ENCODE data around the gene RPL18A. TPM values are rescaled to one million over a fixed set of nuclear protein-coding genes. Genes with fewer than 3 reads are reported as not detected.

RPL18A gene
- total and polyA plus RNA-seq, 10 of the 15 experiments (the other 5 are each of a cell fraction or from before 2014, with no cell fraction given): 1,181 to 3,774 (median 2,300) TPM

- TF ChIP-seq HSF1 (IDR thresholded peaks at IDR 0.05; ENCODE audit: low read depth, low read length) (no peak), IKZF1 (conservative IDR thresholded peaks at IDR 0.05) (peak; percentile 98), CHD2 (IDR thresholded peaks at IDR 0.05; ENCODE audit: borderline replicate concordance, low read depth, low read length) (peak; percentile 96), SRF (IDR thresholded peaks at IDR 0.05; ENCODE audit: low read depth in 2 of 2, low read length in 2 of 2) (0 out of 4 replicates have a peak, but pooled peaks of 1 of the 2 experiments have one; percentile 11), POU2F2 (IDR thresholded peaks at IDR 0.05; ENCODE audit: borderline replicate concordance, low read depth, low read length) (peak; percentile 87), NR2C1 (IDR thresholded peaks at IDR 0.05) (peak; percentile 63), ZNF687 (IDR thresholded peaks at IDR 0.05) (0 out of 2 replicates have a peak, but pooled peaks have one; percentile 33), IRF3 (IDR thresholded peaks at IDR 0.05) (peak; percentile 95), SUPT20H (IDR thresholded peaks at IDR 0.05; ENCODE audit: borderline replicate concordance, control insufficient read depth, low read depth, low read length) (no peak), RAD21 (IDR thresholded peaks at IDR 0.05; ENCODE audit: insufficient read depth, low read depth, low read length) (peak; percentile 82), MYC (IDR thresholded peaks at IDR 0.05; ENCODE audit: insufficient read depth, insufficient read length, insufficient replicate concordance, low read length, severe bottlenecking) (peak; percentile 89), TBL1XR1 (IDR thresholded peaks at IDR 0.05; ENCODE audit: low read depth, low read length) (no peak), DPF2 (IDR thresholded peaks at IDR 0.05) (peak; percentile 98)
- TF ChIP-seq, protein P1, sequence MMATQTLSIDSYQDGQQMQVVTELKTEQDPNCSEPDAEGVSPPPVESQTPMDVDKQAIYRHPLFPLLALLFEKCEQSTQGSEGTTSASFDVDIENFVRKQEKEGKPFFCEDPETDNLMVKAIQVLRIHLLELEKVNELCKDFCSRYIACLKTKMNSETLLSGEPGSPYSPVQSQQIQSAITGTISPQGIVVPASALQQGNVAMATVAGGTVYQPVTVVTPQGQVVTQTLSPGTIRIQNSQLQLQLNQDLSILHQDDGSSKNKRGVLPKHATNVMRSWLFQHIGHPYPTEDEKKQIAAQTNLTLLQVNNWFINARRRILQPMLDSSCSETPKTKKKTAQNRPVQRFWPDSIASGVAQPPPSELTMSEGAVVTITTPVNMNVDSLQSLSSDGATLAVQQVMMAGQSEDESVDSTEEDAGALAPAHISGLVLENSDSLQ (IDR thresholded peaks at IDR 0.05): peak; percentile 100
- TF ChIP-seq, protein P2, sequence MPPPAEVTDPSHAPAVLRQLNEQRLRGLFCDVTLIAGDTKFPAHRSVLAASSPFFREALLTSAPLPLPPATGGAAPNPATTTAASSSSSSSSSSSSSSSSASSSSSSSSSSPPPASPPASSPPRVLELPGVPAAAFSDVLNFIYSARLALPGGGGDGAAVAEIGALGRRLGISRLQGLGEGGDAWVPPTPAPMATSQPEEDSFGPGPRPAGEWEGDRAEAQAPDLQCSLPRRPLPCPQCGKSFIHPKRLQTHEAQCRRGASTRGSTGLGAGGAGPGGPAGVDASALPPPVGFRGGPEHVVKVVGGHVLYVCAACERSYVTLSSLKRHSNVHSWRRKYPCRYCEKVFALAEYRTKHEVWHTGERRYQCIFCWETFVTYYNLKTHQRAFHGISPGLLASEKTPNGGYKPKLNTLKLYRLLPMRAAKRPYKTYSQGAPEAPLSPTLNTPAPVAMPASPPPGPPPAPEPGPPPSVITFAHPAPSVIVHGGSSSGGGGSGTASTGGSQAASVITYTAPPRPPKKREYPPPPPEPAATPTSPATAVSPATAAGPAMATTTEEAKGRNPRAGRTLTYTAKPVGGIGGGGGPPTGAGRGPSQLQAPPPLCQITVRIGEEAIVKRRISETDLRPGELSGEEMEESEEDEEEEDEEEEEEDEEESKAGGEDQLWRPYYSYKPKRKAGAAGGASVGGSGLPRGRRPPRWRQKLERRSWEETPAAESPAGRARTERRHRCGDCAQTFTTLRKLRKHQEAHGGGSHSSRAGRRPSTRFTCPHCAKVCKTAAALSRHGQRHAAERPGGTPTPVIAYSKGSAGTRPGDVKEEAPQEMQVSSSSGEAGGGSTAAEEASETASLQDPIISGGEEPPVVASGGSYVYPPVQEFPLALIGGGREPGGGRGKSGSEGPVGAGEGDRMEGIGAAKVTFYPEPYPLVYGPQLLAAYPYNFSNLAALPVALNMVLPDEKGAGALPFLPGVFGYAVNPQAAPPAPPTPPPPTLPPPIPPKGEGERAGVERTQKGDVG (CRISPR knock-in tag; IDR thresholded peaks at IDR 0.05): no peak
These were observed at the start of gene RPL18A (continued) for GRCh38 chr19:17859533-17860330.
